HG02943 (cell line): ENCODE measurements around the gene RBM20.
A peak's percentile ranks its signal among the peaks of the same experiment; 100 is the strongest.
"Not testable (repeated sequence)": the region's sequence is repeated elsewhere in the genome, so short reads cannot be mapped to it uniquely, and the experiment has no call there.

ENCODE experiments used
- ATAC-seq: cut with Tn5 transposase; IDR thresholded peaks from one replicate; pipeline ENCODE4 v1.9.1; 2021; ENCODE audit warnings: mild to moderate bottlenecking, low read depth, moderate library complexity; ENCODE audit not compliant: unreplicated experiment

RBM20 gene

DNA sequence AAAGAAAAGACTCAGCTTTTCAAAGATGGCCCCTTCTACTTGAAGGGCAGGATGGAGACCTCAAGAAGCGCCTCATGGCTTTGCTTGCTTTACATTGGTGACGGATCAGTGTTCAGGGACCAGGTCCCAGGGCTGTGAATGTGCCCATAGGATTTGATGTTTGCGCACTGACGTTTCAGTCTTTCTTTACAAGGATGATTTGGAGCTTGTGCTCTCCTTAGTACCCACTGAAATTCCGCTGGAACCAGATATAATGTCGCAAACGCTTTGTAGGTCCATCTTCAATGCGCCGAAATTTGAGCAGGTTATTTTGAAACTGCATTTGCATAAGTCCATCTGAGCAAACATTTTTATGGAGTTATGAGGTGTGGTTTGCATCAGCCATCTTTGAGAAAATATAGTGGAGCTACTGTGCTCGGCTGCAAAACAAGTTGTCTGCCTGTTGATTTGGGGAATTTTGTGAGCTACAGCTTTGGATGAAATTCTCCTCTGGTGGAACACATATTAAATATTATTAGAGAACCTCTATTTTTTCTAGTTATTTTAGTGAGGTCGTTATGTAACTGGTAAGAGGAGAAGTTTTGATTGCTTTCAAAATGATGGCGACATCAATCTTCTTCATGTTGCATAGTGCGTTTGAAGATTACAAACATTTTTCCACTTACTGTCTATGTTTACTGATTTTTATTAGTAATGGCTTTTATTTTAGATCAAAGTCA, 2.4 kb downstream of the RBM20 start:
- no peak for ATAC-seq

DNA sequence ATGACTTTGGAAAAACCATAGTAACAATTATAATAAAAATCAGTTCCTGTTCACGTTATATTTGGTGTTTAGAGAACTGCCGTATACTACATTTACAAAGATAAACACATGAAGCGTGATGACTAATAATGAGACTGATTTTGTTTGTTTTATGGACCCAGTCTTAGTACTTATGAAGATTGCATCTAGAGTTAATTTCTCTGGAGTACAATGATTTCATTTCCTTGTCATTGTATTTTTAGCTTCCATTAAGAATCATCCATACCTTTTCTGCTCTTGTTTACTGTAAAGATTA, 2.9 kb downstream of the RBM20 start:
- no peak for ATAC-seq

DNA sequence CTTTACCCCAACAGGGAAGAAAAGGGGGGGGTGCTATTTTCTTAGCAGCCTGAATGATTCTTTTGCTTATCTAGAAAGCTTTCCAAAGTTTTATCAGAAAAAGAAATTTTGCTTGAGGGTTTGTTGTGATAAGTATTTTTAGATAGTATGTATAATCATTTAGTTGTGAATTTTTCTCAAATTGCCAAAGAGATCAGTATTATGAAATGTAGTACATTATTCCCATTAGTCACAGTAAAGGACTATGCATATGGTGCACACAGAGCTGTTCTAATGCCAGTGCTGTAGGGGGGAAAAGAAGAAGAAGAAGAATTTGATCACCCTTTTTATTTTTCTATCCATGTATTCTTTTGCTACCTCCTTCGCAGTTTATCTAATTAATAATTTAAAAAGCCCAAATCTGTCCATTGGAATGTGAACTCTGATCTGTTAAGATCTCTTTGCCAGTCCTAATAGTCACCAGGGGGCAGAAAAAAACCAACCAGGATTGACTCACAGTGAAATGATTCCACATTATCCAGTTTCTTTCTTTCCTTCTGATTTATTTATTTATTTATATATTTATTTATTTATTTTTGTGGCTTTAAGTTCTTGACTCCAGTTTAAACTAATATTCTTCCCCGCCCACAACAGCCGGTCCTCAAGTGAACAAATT, 4.7 kb downstream of the RBM20 start:
- no peak for ATAC-seq

DNA sequence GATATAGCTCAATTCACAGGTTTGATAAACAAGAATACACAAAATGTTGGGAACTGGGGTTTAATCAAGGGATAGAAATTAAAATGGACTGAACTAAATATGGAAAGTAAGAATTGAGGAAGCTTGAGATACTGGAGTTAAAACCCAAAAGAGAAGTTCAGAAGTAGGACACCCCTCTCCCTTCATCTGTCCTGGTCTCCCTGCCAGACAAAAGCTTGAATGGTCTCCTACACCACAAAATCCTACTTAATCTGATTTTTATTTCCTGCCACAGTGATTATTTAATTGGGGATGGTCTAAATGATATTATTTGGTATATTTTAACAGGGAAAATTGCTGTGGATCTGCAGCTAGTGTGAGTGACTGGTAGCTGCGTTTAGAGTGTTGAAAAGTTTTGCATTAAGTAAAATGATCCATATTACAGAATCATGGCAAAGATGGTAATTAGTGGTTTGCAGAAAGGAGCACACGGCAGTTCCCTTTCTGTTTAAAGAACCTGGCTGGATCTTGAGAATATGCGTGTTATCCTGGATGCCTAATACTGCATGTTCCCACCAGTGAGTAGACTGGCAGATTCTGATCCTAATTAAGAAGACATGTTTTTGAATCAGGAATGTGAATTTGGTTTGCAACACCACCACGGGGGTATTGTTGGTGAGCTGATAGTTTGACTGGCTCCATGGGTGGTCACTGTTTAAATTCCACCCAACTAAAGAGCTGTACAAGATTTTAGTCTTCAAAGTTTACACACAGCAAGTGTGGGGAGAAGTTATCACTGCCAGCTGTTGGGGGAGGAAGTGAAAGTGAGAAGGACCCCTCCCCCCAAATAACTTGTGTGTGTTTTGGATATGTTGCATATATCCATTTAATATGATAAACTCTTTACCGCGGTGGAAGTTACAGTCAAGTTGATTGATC, 5.5 kb downstream of the RBM20 start:
- no peak for ATAC-seq

DNA sequence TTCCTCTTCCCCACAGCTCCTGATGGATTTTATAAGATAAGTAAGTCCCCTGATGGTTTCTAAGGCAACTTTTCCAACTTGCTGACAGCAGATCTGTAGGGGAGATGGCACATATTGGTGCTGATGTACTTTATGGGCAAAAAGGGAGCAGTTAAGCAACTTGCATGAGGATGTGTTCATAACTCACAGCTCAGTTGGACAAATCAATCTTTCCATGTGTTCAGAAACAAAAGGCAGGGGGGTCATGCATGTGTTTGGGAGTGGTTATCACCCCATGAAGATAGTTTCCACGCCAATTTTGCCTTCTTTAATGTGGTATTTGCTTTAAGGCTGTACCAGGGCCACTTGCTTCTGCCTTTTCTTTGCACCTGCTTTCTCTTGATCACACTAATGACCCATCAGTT, 6.1 kb downstream of the RBM20 start:
- ATAC-seq: no peak

DNA sequence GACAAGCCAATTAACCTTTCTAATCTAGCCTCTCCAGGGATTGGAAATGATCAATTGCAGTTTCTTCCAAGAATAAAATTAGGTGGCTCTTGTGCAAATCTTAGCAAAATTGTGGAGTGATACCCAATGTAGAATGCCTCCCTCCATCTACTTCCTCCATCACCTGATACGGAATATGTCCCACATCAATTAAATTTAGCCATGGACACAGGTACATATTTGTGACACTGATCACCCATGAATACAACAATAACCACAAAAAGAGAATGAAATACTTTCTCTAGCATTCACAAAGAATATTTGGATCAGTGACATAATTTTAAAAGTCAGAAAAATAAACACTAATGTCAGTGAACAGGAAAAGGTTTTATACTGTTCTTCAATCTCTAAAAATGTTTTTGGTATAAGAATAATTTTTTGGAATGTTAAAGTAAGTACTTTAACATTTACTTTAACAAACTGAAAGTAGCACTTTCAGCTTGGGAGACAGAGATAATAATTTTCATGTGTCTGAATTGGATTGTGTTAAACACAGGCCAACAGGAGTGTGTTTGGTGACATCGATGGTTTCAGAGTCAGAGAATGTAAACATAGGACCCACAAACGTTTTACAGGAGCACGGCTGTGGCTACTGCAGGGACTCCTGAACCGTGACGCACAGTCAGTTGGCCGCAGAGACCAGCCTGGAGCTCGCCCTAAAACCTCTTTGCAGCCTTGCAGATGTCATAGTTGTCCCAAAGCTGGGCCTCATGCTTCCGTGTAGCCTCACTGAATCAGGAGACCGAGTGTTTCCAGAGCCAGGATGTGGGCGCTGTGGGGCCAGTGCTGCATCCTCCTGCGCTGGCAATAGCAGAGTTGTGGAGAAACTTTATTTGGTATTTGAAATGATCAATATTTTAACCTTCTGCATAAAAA, 7.2 kb downstream of the RBM20 start:
- ATAC-seq: peak; percentile 89

DNA sequence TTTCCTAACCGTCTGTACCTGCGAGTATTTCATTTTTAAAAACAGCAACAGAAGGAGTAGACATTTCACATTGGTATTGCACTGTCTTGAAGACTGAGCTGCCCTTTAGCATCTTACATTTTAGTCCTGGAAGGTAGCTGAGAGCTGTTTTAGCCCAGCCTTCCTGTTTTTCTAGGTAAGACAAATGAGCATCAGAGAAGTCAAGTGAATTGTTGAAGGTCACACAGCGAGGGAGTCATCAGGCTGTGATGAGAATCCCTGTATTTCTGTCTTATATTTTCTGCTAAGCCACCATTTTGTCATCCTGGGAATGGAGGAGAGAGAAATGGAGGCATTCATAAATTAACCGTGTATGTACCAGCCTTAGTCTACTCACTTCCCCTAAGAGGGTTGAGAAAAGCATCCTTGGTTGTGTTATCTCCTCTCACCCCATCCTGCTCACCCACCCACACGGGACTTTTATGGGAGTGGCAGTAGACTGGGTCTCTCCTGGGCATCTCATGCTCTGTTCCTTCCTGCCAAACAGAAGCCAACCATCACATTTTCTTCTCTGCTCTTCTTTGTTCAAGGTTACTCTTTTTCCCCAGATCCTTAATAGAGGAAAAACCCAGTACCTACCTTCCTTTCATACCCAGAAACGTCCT, 8.5 kb downstream of the RBM20 start:
- no peak for ATAC-seq

DNA sequence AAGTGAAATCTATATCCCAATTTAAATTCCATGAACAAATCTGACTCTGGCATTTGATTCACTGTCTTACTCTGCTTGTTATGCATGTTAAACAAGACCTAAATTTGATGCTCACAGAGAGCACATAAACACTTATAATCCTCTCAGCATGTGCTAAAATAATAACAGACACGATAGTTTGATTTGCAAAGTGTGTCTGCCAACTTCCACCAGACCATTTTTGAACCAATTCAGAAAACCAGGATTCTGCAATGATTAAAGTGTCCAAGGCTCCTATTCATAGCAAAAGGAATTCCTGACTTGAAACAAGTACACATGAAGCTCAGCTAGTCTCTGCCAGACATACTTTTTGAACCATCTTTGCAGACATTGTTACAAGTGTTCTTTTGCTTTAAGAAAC, 11.2 kb downstream of the RBM20 start:
- ATAC-seq: no peak

DNA sequence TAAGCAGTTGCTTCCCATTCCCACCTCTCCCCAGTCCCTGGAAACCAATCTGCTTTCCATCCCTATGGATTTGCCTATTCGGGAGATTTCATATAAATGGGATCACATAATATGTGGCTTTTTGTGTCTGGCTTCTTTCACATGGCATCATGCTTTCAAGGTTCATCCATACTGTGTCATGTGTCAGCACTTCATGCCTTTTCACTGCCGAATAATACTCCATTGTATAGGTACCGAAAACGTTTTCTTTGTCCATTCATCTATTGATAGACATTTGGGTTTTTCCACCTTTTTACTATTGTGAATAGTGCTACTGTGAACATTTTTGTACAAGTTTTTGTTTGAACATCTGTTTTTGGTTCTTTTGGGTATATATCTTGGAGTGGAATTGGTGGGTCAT, 12.5 kb downstream of the RBM20 start:
- ATAC-seq: no peak

DNA sequence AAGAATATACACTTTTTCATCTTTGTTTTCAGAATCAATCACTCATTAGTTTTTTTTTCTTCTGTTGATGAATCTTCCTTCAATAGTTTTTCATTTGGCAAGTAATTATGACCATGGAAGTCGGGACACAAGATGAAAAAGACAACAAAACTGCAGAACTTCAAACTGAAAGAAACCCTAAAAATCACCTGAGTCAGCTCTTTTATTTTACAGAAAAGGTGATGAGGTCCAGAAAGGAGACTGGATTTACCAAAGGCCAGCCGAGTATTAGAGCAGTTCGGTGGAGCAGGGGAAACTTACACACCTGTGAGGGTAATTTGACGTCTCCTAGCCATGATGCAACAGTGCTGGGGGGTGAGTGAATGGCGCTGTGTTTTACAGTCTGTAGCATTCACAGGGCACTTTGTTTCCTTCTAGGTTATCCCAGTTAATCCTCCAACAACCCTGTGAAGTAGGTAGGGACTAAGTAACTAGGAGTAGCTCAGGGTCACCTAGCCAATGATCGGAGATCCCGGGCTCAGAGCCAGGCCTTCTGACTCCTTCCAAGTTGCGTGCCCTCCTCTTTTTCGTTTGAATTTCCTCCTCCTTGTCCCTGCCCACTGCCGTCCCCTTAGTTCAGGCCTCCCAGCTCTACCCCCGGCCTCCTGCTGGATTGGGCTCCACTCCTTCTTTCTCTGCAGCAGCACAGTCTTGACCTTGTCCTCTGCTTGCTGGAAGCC, 14.0 kb downstream of the RBM20 start:
- ATAC-seq: no peak

DNA sequence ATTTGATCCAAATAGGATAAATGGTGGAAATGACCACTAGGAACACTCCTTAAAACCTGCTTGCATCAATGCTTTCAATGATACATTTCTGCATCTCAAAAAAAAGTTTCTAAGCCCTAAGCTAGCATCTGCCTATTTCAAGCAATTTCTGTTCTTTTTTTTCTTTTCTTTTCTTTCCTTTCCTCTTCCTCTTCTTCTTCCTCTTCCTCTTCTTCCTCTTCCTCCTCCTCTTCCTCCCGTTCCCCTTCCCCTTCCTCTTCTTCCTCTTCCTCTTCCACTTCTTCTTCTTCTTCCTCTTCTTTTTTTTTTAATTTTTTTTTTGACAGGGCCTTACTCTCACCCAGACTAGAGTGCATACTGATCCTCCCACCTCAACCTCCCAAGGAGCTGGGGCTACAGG, 15.4 kb downstream of the RBM20 start:
- ATAC-seq: no peak

DNA sequence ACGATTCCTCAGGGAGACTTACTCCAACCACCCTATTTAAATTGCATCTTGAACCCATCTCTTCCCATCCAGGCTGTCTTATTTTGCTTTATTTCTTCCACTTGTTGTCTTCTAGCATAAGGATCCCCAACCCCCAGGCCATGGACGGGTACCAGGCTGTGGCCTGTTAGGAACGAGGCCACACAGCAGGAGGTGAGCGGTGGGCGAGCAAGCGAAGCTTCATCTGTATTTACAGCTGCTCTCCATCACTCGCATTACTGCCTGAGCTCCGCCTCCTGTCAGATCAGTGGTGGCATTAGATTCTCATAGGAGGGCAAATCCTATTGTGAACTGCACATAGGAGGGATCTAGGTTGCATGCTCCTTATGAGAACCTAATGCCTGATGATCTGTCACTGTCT, 16.2 kb downstream of the RBM20 start:
- not testable (repeated sequence) for ATAC-seq

DNA sequence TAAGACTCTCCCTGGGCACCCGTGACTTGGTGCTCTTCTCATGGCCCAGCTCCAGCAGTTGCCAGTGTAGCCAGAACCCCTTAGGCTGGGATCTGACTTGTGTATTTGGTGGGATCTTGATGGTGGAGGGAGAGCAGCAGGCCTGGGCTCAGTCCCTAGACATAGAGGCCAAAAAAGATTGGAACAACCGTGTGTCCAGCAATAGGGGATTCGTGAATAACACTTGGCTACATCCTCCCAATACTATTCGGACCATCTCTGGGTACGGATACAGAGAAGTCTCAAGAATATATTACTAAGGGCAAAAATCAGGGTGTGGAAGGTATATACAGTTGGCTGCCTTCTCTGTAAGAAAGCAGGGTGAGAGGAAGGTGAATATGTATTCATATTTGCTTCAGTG, 17.2 kb downstream of the RBM20 start:
- ATAC-seq: no peak

DNA sequence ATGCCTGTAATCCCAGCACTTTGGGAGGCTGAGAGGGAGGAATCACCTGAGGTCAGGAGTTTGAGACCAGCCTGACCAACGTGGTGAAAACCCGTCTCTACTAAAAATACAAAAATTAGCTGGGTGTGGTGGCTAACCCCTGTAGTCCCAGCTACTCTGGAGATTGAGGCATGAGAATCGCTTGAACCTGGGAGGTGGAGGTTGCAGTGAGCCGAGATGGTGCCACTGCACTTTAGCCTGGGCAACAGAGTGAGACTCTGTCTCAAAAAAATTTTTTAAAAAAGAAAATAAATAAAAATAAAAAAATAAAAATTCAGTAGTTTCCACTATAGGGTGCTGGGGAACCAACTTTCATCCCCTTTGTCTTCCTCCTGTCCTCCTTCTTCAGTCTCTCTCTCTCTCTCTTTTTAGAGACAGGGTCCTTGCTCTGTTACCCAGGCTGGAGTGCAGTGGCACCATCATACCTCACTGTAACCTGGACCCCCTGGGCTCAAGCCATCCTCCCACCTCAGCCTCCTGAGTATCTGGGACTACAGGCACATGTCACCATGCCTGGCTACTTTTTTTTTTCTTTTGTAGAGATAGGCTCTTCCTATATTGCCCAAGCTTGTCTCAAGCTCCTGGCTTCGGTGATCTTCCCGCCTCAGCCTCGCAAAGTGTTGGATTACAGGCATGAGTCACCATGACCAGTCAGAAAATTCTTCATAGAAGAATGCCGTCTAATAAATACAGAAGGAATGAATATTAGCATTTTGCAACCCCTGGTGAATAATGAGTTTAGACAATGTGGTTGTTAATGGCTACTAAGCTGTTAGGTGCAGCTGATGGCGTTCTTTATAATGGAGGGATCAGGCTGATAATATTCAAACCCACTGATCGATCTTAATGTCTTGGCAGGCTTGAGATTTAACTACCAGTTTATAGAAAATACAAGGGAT, 20.6 kb downstream of the RBM20 start:
- ATAC-seq: no peak

DNA sequence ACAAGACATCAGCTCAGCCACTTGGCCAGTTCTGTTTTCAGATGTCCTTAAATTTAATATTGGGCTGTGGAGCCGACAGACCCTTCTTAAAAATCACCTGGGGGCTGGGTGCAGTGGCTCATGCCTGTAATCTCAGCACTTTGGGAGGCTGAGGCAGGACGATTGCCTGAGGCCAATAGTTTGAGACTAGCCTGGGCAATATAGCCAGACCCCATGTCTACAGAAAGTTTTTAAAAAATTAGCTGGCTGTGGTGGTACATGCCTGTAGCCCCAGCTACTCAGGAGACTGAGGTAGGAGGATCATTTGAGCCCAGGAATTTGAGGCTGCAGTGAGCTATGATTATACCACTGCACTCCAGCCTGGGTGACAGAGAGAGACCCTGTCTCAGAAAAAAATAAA, 22.1 kb downstream of the RBM20 start:
- ATAC-seq: not testable (repeated sequence)

DNA sequence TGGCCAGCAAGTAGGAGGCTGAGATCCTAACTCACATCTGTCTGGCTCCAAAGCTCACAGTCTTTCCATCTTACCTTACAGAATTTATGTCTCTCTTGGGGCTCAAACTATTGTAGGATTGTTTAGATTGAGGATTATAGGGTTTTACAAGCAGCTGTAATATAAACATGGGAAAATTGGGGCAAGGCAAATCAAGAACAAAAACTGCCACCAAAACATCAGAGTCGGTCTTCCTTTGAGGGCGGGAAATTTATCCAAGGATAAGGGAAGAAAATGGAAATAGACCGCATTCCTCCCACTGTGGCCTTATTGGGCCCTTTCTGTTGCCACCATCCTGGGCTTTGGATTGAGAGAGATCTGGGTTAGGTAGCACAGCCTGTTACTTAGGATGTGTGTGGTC, 22.5 kb downstream of the RBM20 start:
- no peak for ATAC-seq

DNA sequence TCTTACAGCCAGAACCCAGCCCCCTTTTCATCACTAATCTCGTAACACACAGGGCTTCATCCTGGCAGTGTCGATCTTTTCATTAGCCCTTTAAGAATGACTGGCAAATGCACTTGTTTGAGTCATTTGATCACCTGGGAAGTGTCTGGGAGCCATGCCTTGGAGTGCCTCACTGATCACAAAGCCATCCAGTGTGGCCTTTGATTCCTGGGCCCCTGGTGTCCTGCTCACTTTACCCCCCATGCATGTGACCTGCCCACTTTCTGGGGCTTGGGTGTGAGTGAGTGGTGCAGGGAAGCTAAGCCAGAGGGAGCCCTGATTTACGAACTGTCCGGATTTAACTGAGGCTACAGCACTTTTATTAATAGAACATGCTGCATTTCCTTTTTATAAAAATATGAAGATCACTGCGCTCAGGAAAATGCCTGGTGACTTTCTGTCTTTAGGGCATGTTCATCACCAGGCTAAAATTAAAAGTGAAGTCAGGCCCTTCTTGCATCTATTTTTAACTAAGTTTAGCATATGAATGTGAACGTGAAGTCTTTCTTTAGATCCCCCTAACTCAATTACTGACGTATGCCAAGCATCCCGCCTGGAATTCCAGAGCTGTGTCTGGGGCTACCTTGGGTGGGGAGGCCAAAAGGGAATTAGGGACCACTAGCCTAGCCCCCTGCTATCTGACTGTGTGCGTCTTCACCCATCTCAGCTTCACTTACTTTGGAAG, 23.6 kb downstream of the RBM20 start:
- no peak for ATAC-seq

DNA sequence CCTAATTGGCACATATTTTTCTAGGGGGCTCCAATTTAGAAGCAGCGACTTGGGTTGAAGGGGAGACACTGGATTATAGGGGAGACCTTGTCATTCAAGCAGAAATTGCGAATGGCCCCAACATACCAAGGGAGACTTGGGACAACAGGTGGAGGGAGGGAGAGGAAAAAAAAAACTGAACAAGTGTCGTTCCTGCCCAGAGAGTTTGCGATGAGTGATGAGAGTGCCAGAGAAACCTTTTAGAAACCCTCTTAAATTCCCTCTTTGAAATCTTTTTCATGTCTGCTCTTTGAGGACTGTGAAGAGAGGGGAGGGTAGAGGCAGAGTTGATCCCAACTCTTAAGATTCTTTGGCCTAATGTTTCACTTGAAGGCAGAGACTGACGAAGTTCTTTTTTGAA, 24.3 kb downstream of the RBM20 start:
- ATAC-seq: no peak
